OCI-LY7 (cell line): ENCODE measurements around the gene KRT31. TPM values are rescaled to one million over a fixed set of nuclear protein-coding genes. Genes with fewer than 3 reads are reported as not detected.

Source experiments
- BruUV-seq: library from RNA; stranded (reverse); fragments of 400-500 nt; replicated peaks from 2 replicates; lab custom pipeline; 2021; lab: Mats Ljungman, UMichigan
- CTCF ChIA-PET: fragments of 300-600 bp; sonication (Branson Sonifier 250); formaldehyde crosslinking; loops from one replicate; lab custom pipeline; 2022; ENCODE audit warnings: antibody characterized with exemption; ENCODE audit not compliant: unreplicated experiment; lab: Charles Lee
- POLR2A ChIA-PET: fragments of 300-600 bp; sonication (Branson Sonifier 250); formaldehyde crosslinking; loops from one replicate; lab custom pipeline; 2022; ENCODE audit warnings: antibody characterized with exemption; lab: Charles Lee
- DNase-seq: peaks from one replicate; pipeline ENCODE4 v3.0.0-alpha.2; 2015; ENCODE audit warnings: low spot score
- H2AFZ ChIP-seq: fragments of 200-600 bp; sonication (generic), shearing (Covaris generic); 2 replicates; pipeline ENCODE4 v1.6.1; 2014; ENCODE audit warnings: mild to moderate bottlenecking, antibody characterized with exemption, low read length, moderate library complexity
- H3K27ac ChIP-seq: fragments of 200-600 bp; sonication (generic); 2 replicates; pipeline ENCODE4 v1.5.1; 2014; ENCODE audit warnings: mixed run types, low read depth, mild to moderate bottlenecking, moderate library complexity, low read length, inconsistent platforms; ENCODE audit not compliant: poor library complexity, severe bottlenecking
- H3K36me3 ChIP-seq: fragments of 200-600 bp; sonication (generic); 2 replicates; pipeline ENCODE4 v1.6.1; 2014; ENCODE audit warnings: mild to moderate bottlenecking, antibody characterized with exemption, low read length, moderate library complexity, mixed read lengths; ENCODE audit not compliant: insufficient read depth
- H3K4me1 ChIP-seq: fragments of 200-600 bp; sonication (generic); 2 replicates; pipeline ENCODE4 v1.5.1; 2014; ENCODE audit warnings: mild to moderate bottlenecking, low read length; ENCODE audit not compliant: insufficient read depth, poor library complexity, severe bottlenecking
- H3K4me2 ChIP-seq: fragments of 200-600 bp; sonication (generic); 2 replicates; pipeline ENCODE4 v1.6.1; 2014; ENCODE audit warnings: mild to moderate bottlenecking, low read length
- H3K4me3 ChIP-seq: fragments of 200-600 bp; sonication (generic); 2 replicates; pipeline ENCODE4 v1.5.1; 2014; ENCODE audit warnings: mild to moderate bottlenecking, low read depth, low read length; ENCODE audit not compliant: poor library complexity, severe bottlenecking
- H3K79me2 ChIP-seq: fragments of 200-600 bp; sonication (generic); 2 replicates; pipeline ENCODE4 v1.6.1; 2016; ENCODE audit warnings: low read depth, mild to moderate bottlenecking, low read length, moderate library complexity, mixed read lengths; ENCODE audit not compliant: insufficient read depth
- H3K9me2 ChIP-seq: fragments of 200-600 bp; sonication (generic); 2 replicates; pipeline ENCODE4 v1.6.1; 2016; ENCODE audit warnings: mild to moderate bottlenecking, low read length, mixed read lengths; ENCODE audit not compliant: insufficient read depth
- H3K9me3 ChIP-seq: fragments of 200-600 bp; sonication (generic); 2 replicates; pipeline ENCODE4 v1.6.1; 2014; ENCODE audit warnings: mild to moderate bottlenecking, mixed run types, low read length, mixed read lengths
- H4K20me1 ChIP-seq: fragments of 200-600 bp; sonication (generic); 2 replicates; pipeline ENCODE4 v1.6.1; 2014; ENCODE audit warnings: mild to moderate bottlenecking, antibody characterized with exemption, low read length, moderate library complexity, mixed read lengths; ENCODE audit not compliant: insufficient read depth
- CTCF ChIP-seq: fragments of 200-600 bp; sonication (generic); conservative IDR thresholded peaks from 2 replicates; pipeline ENCODE4 v1.5.1; 2014; ENCODE audit warnings: mild to moderate bottlenecking, antibody characterized with exemption, low read length, moderate library complexity, mixed read lengths
- EZH2phosphoT487 ChIP-seq: fragments of 200-600 bp; sonication (generic); IDR thresholded peaks from 2 replicates; pipeline ENCODE4 v1.6.1; 2018; ENCODE audit warnings: low read depth, borderline replicate concordance, mild to moderate bottlenecking, mixed run types, antibody characterized with exemption, low read length, moderate library complexity, mixed read lengths
- intact Hi-C: fragments of 100-400 bp; cut with micrococcal nuclease; formaldehyde crosslinking; loops from one replicate; pipeline ENCODE4 v1.10.0; 2022; ENCODE audit not compliant: unreplicated experiment
- total RNA-seq, 2 experiments: library from RNA; depleted of rRNA in 1 of 2; stranded (reverse); fragments of >200 nt in 1 of 2; shearing (Covaris generic) in 1 of 2; gene quantifications; 2 replicates each; pipeline ENCODE4 v1.2.3, GENCODE V29; 2014 to 2022

KRT31 gene
- total RNA-seq, 2 experiments from 2014 or later: not detected

- CTCF ChIA-PET: no interaction called here
Measured at GRCh38 chr17:41366070-41366469, 31.3 kb downstream of the KRT31 start.

GRCh38 chr17:41363881-41364280, 33.5 kb downstream of the KRT31 start:
- TF ChIP-seq CTCF (no peak), EZH2phosphoT487 (no peak)
- H3K9me2 ChIP-seq: no peaks in the 10 kb centered on the region
- no peak overlapping the region for H3K4me3 ChIP-seq
- no peak overlapping the region for H3K4me2 ChIP-seq
- H3K9me3 ChIP-seq: no peaks in the 10 kb centered on the region
- intact Hi-C loops: no loop called here
- no peak overlapping the region for H3K27ac ChIP-seq
- no TSS peak for BruUV-seq
- no peaks in the 10 kb centered on the region for H4K20me1 ChIP-seq
- H3K36me3 ChIP-seq: no peaks in the 10 kb centered on the region
- DNase-seq: no peak
- H3K4me1 ChIP-seq: no peaks in the 10 kb centered on the region
- POLR2A ChIA-PET: no interaction called here
- CTCF ChIA-PET: no interaction called here
- H2AFZ ChIP-seq: no peak overlapping the region
- no peaks in the 10 kb centered on the region for H3K79me2 ChIP-seq

More at GRCh38 chr17:41366070-41366469, 31.3 kb downstream of the KRT31 start:
- Histone ChIP-seq H3K4me2 (no peak overlapping the region), H3K36me3 (no peaks in the 10 kb centered on the region), H3K4me3 (no peak overlapping the region), H4K20me1 (no peaks in the 10 kb centered on the region), H3K9me3 (no peaks in the 10 kb centered on the region), H3K79me2 (no peaks in the 10 kb centered on the region), H3K4me1 (no peaks in the 10 kb centered on the region), H2AFZ (no peak overlapping the region), H3K9me2 (no peaks in the 10 kb centered on the region), H3K27ac (no peak overlapping the region)
- intact Hi-C loops: no loop called here
- no peak for TF ChIP-seq EZH2phosphoT487
- TF ChIP-seq CTCF: no peak
- no peak for DNase-seq
- BruUV-seq: no TSS peak
- POLR2A ChIA-PET: no interaction called here

- no peak for TF ChIP-seq CTCF
- TF ChIP-seq EZH2phosphoT487: no peak
- H3K36me3 ChIP-seq: no peaks in the 10 kb centered on the region
- ChIA-PET POLR2A (no interaction called here), CTCF (interaction anchor here (0.6 kb wide), 1 partner anchor 793 kb away, joined by 3 read pairs; no protein-coding TSS in a partner anchor)
- H3K4me3 ChIP-seq: no peak overlapping the region
- H4K20me1 ChIP-seq: no peaks in the 10 kb centered on the region
- BruUV-seq: no TSS peak
- H3K9me3 ChIP-seq: no peaks in the 10 kb centered on the region
- H3K4me1 ChIP-seq: no peaks in the 10 kb centered on the region
- H3K27ac ChIP-seq: no peak overlapping the region
- H3K9me2 ChIP-seq: no peaks in the 10 kb centered on the region
- no peaks in the 10 kb centered on the region for H3K79me2 ChIP-seq
- intact Hi-C loops: no loop called here
- H3K4me2 ChIP-seq: no peak overlapping the region
- no peak for DNase-seq
- no peak overlapping the region for H2AFZ ChIP-seq
Measured at GRCh38 chr17:41360296-41360995, 37.0 kb downstream of the KRT31 start.
